HCT116 (cell line): Measurements from ENCODE around the gene FGFR4. TPM values are rescaled to one million over a fixed set of nuclear protein-coding genes. Genes with fewer than 3 reads are reported as not detected.

Experiments used
- ATAC-seq: fragments of 200-7000 bp; cut with Tn5 transposase; 2 replicates; pipeline ENCODE4 v1.9.1; 2020; ENCODE audit warnings: mild to moderate bottlenecking, moderate library complexity
- BruUV-seq: library from RNA; stranded (reverse); fragments of 400-500 nt; replicated peaks from 2 replicates; lab custom pipeline; 2021; lab: Mats Ljungman, UMichigan
- CTCF ChIA-PET: fragments of 300-600 bp; sonication (Branson Sonifier 250); formaldehyde crosslinking; loops from one replicate; lab custom pipeline; 2021; ENCODE audit warnings: antibody characterized with exemption; lab: Charles Lee
- POLR2A ChIA-PET: fragments of 300-600, 350-600 bp; sonication (Branson Sonifier 250); formaldehyde crosslinking; loops from one replicate; lab custom pipeline; 2021; ENCODE audit warnings: antibody characterized with exemption; lab: Charles Lee
- RAD21 ChIA-PET, 2 experiments: fragments of 300-600 bp; sonication (Branson Sonifier 250); formaldehyde crosslinking; loops; one replicate each; lab custom pipeline; 2023; ENCODE audit warnings: low total read pairs in 2 of 2; ENCODE audit not compliant: uncharacterized antibody in 2 of 2, unreplicated experiment in 2 of 2, low non-redundant PET in 1 of 2; lab: Charles Lee
- DNase-seq: peaks from one replicate; pipeline ENCODE4 v3.0.0-alpha.2; 2010; ENCODE audit warnings: low read depth, low spot score
- H2AFZ ChIP-seq: fragments of 200-600 bp; shearing (Covaris generic), sonication (generic); 2 replicates; pipeline ENCODE4 v1.6.1; 2017; ENCODE audit warnings: low read depth, mixed run types, mixed read lengths, antibody characterized with exemption, low read length; ENCODE audit not compliant: poor library complexity, severe bottlenecking
- H3K27ac ChIP-seq: 2 replicates; pipeline ENCODE4 v1.5.1; 2012; ENCODE audit warnings: low read depth, low read length
- H3K27me3 ChIP-seq: fragments of 200-600 bp; sonication (generic); 2 replicates; pipeline ENCODE4 v1.6.1; 2016; ENCODE audit warnings: mixed run types, low read length, mixed read lengths; ENCODE audit not compliant: insufficient read depth
- H3K36me3 ChIP-seq, 2 experiments: fragments of 200-500 bp in 1 of 2; fragments of 200-600 bp in 1 of 2; sonication (Bioruptor generic) in 1 of 2; sonication (generic) in 1 of 2; 2 replicates each; pipeline versions ENCODE4 v1.5.1 to v1.6.1; 2014 to 2016; ENCODE audit warnings: low read length in 2 of 2, inconsistent platforms in 1 of 2, mixed read lengths in 1 of 2, mixed run types in 1 of 2; ENCODE audit not compliant: insufficient read depth in 2 of 2, control insufficient read depth in 1 of 2
- H3K4me1 ChIP-seq, 2 experiments: fragments of 200-600 bp in 1 of 2; sonication (generic) in 1 of 2; 2 replicates each; pipeline versions ENCODE4 v1.5.1 to v1.6.1; 2012 to 2017; ENCODE audit warnings: low read length in 2 of 2, inconsistent platforms in 1 of 2, mild to moderate bottlenecking in 1 of 2, mixed read lengths in 1 of 2, mixed run types in 1 of 2, moderate library complexity in 1 of 2; ENCODE audit not compliant: insufficient read depth in 2 of 2, control insufficient read depth in 1 of 2
- H3K4me2 ChIP-seq: fragments of 200-600 bp; sonication (generic); 2 replicates; pipeline ENCODE4 v1.6.1; 2017; ENCODE audit warnings: mixed run types, low read length, mixed read lengths
- H3K4me3 ChIP-seq, 2 experiments: fragments of 200-600 bp in 1 of 2; sonication (generic) in 1 of 2; replicated peaks in 1 of 2; 2 replicates each; pipeline ENCODE4 v1.5.1; 2011 to 2016; ENCODE audit warnings: low read length in 2 of 2, control low read depth in 1 of 2, low read depth in 1 of 2, mild to moderate bottlenecking in 1 of 2, mixed read lengths in 1 of 2, mixed run types in 1 of 2
- H3K79me2 ChIP-seq: fragments of 200-600 bp; sonication (generic); 2 replicates; pipeline ENCODE4 v1.6.1; 2017; ENCODE audit warnings: mild to moderate bottlenecking, mixed run types, low read length, moderate library complexity, mixed read lengths; ENCODE audit not compliant: insufficient read depth
- H3K9ac ChIP-seq: fragments of 200-600 bp; sonication (generic); 2 replicates; pipeline ENCODE4 v1.6.1; 2016; ENCODE audit warnings: low read length, mixed read lengths
- H3K9me2 ChIP-seq: fragments of 200-600 bp; sonication (generic), shearing (Covaris generic); 2 replicates; pipeline ENCODE4 v1.6.1; 2017; ENCODE audit warnings: mixed run types, mild to moderate bottlenecking, moderate library complexity; ENCODE audit not compliant: insufficient read depth
- H3K9me3 ChIP-seq, 2 experiments: fragments of 200-500 bp in 1 of 2; fragments of 200-600 bp in 1 of 2; sonication (Bioruptor generic) in 1 of 2; sonication (generic) in 1 of 2; 2 replicates each; pipeline ENCODE4 v1.6.1; 2014 to 2017; ENCODE audit warnings: low read length in 2 of 2, mixed read lengths in 2 of 2, inconsistent platforms in 1 of 2, low read depth in 1 of 2, mild to moderate bottlenecking in 1 of 2, mixed run types in 1 of 2, moderate library complexity in 1 of 2; ENCODE audit not compliant: control insufficient read depth in 1 of 2, insufficient read depth in 1 of 2
- H4K20me1 ChIP-seq: fragments of 200-600 bp; sonication (generic), shearing (Covaris generic); 2 replicates; pipeline ENCODE4 v1.6.1; 2017; ENCODE audit warnings: mixed run types, mild to moderate bottlenecking, moderate library complexity; ENCODE audit not compliant: insufficient read depth
- ELF1 ChIP-seq: IDR thresholded peaks from 2 replicates; pipeline ENCODE4 v1.6.1; 2012; ENCODE audit warnings: low read depth, borderline replicate concordance
- EZH2phosphoT487 ChIP-seq: fragments of 200-600 bp; IDR thresholded peaks from 2 replicates; pipeline ENCODE4 v1.6.1; 2018; ENCODE audit warnings: antibody characterized with exemption, borderline replicate concordance
- FOSL1 ChIP-seq: IDR thresholded peaks from 2 replicates; pipeline ENCODE4 v1.6.1; 2012; ENCODE audit warnings: low read depth
- JUND ChIP-seq: IDR thresholded peaks from 2 replicates; pipeline ENCODE4 v1.6.1; 2012
- POLR2A ChIP-seq: IDR thresholded peaks from 2 replicates; pipeline ENCODE4 v1.7.0; 2011; ENCODE audit warnings: borderline replicate concordance; ENCODE audit not compliant: insufficient read depth, insufficient read length; ENCODE audit errors: extremely low read depth
- POLR2AphosphoS5 ChIP-seq: IDR thresholded peaks from 2 replicates; pipeline ENCODE4 v1.6.1; 2011; ENCODE audit warnings: mild to moderate bottlenecking, low read depth, low read length, moderate library complexity
- SRF ChIP-seq: IDR thresholded peaks from 2 replicates; pipeline ENCODE4 v1.6.1; 2012; ENCODE audit warnings: low read depth
- TCF7L2 ChIP-seq: IDR thresholded peaks from 2 replicates; pipeline ENCODE4 v1.7.0; 2011; ENCODE audit warnings: borderline replicate concordance, inconsistent platforms; ENCODE audit not compliant: insufficient read depth, insufficient read length; ENCODE audit errors: extremely low read depth
- YY1 ChIP-seq: IDR thresholded peaks from 2 replicates; pipeline ENCODE4 v1.6.1; 2011; ENCODE audit warnings: low read length, low read depth, moderate library complexity, mild to moderate bottlenecking; ENCODE audit not compliant: insufficient replicate concordance; ENCODE audit errors: extremely low read depth
- ZFX ChIP-seq: fragments of 450-650 bp; IDR thresholded peaks from 2 replicates; pipeline ENCODE4 v1.6.1; 2017
- ZNF274 ChIP-seq: fragments of 200-500 bp; sonication (Bioruptor generic); IDR thresholded peaks from 2 replicates; pipeline ENCODE4 v1.6.1; 2014; ENCODE audit warnings: mild to moderate bottlenecking, low read depth, low read length, inconsistent platforms
- intact Hi-C: fragments of 100-400 bp; cut with micrococcal nuclease; formaldehyde crosslinking; loops from 2 replicates; pipeline ENCODE4 v1.10.0; 2022
- total RNA-seq: library from RNA; stranded (reverse); gene quantifications from one replicate; pipeline ENCODE4 v1.2.1, GENCODE V29; 2021; ENCODE audit not compliant: unreplicated experiment
- TF ChIP-seq, protein P1 (sequence below), 3 experiments: fragments of 200-600 bp in 1 of 3; sonication (generic) in 1 of 3; IDR thresholded peaks in 2 of 3; conservative IDR thresholded peaks in 1 of 3; 2 replicates each; pipeline ENCODE4 v1.5.1; 2012 to 2017; ENCODE audit warnings: low read depth in 2 of 3, low read length in 2 of 3, antibody characterized with exemption in 1 of 3, borderline replicate concordance in 1 of 3, control low read depth in 1 of 3, mild to moderate bottlenecking in 1 of 3, mixed read lengths in 1 of 3, mixed run types in 1 of 3, moderate library complexity in 1 of 3; ENCODE audit not compliant: insufficient read depth in 1 of 3
- TF ChIP-seq, protein P2 (sequence below): IDR thresholded peaks from 2 replicates; pipeline ENCODE4 v1.6.1; 2012

FGFR4 gene
- total RNA-seq, 1 experiment from 2014 or later, result 78.1 TPM

GRCh38 chr5:177065491-177065890 lies 21.2 kb upstream of the FGFR4 start:
- H3K9me2 ChIP-seq, result no peaks in the 10 kb centered on the region
- no peak overlapping the region for H2AFZ ChIP-seq
- no peak for DNase-seq
- no peak overlapping the region for H3K4me3 ChIP-seq
- intact Hi-C loops, result no loop called here
- ChIA-PET CTCF (no interaction called here), RAD21 (no interaction called here), POLR2A (no interaction called here)
- no peaks in the 10 kb centered on the region for H3K4me1 ChIP-seq
- H4K20me1 ChIP-seq, result no peaks in the 10 kb centered on the region
- no TSS peak for BruUV-seq
- no peaks in the 10 kb centered on the region for H3K9me3 ChIP-seq
- TF ChIP-seq YY1 (no peak), POLR2A (no peak), SRF (no peak), ZFX (no peak), FOSL1 (no peak), JUND (no peak), EZH2phosphoT487 (no peak), TCF7L2 (no peak), POLR2AphosphoS5 (no peak), ZNF274 (no peak), ELF1 (no peak)
- TF ChIP-seq, protein P1, sequence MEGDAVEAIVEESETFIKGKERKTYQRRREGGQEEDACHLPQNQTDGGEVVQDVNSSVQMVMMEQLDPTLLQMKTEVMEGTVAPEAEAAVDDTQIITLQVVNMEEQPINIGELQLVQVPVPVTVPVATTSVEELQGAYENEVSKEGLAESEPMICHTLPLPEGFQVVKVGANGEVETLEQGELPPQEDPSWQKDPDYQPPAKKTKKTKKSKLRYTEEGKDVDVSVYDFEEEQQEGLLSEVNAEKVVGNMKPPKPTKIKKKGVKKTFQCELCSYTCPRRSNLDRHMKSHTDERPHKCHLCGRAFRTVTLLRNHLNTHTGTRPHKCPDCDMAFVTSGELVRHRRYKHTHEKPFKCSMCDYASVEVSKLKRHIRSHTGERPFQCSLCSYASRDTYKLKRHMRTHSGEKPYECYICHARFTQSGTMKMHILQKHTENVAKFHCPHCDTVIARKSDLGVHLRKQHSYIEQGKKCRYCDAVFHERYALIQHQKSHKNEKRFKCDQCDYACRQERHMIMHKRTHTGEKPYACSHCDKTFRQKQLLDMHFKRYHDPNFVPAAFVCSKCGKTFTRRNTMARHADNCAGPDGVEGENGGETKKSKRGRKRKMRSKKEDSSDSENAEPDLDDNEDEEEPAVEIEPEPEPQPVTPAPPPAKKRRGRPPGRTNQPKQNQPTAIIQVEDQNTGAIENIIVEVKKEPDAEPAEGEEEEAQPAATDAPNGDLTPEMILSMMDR (IDR thresholded peaks at IDR 0.05 in 2 of 3, conservative IDR thresholded peaks at IDR 0.05 in 1 of 3; ENCODE audit: borderline replicate concordance in 1 of 3, insufficient read depth in 1 of 3, low read depth in 2 of 3, low read length in 2 of 3), result no peak
- TF ChIP-seq, protein P2, sequence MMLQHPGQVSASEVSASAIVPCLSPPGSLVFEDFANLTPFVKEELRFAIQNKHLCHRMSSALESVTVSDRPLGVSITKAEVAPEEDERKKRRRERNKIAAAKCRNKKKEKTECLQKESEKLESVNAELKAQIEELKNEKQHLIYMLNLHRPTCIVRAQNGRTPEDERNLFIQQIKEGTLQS, result no peak
- H3K9ac ChIP-seq, result no peak overlapping the region
- ATAC-seq, result no peak
- no peak overlapping the region for H3K27ac ChIP-seq
- H3K27me3 ChIP-seq, result no peaks in the 10 kb centered on the region
- H3K79me2 ChIP-seq, result no peaks in the 10 kb centered on the region
- H3K4me2 ChIP-seq, result no peak overlapping the region
- peaks cover 3 to 15% of the 10 kb centered on the region in 2 experiments; a peak in 2 of 4 replicates for H3K36me3 ChIP-seq
